Fibroblast of skin of back (primary cell): ENCODE data around the gene CUTA.

Source experiments
- DNase-seq: peaks from one replicate; pipeline ENCODE4 v3.0.0-alpha.2; 2013

Gene CUTA

GRCh38 chr6:33438978-33439594, 21.2 kb upstream of the CUTA start:
- no peak for DNase-seq

DNA sequence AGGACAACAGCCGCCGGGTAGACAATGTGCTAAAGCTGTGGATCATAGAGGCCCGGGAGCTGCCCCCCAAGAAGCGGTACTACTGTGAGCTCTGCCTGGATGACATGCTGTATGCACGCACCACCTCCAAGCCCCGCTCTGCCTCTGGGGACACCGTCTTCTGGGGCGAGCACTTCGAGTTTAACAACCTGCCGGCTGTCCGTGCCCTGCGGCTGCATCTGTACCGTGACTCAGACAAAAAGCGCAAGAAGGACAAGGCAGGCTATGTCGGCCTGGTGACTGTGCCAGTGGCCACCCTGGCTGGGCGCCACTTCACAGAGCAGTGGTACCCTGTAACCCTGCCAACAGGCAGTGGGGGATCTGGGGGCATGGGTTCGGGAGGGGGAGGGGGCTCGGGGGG, 19.8 kb upstream of the CUTA start:
- DNase-seq = no peak

GRCh38 chr6:33434961-33435360, 17.1 kb upstream of the CUTA start:
- no peak for DNase-seq

- DNase-seq = peak; percentile 69
Measured at GRCh38 chr6:33433544-33434191, 15.8 kb upstream of the CUTA start.

DNA sequence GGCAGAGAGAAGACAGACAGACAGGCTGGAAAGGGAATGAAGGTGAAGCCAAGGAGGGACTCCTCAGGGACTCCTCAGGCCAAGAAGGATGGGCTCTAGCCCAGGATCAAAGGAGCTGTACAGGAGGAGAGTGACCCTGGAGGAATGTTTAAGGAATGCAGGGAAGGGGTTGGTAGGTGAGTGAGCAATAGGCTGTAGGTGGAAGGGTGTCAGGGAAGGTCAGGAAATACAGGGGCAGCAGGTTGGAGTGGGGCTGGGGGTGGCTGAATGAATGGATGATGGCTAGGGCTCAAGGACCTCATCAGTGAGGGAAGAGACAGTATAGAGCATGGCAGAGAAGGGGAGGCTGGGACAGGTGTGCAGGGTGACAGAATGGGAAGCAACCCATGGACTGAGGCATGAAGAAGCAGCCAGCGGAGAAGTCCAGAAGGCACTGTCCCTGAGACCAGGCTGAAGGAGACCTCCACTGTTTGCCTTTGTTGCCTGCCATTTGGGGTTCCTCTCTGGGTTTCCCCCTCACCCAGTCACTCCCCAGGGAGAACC, 15.2 kb upstream of the CUTA start:
- DNase-seq = no peak

GRCh38 chr6:33432546-33432945, 14.6 kb upstream of the CUTA start:
- DNase-seq = no peak

GRCh38 chr6:33431880-33432541, 14.1 kb upstream of the CUTA start:
- no peak for DNase-seq

GRCh38 chr6:33430991-33431879, 13.3 kb upstream of the CUTA start:
- DNase-seq = peak; percentile 68

- DNase-seq = no peak
Measured at GRCh38 chr6:33430334-33430733, 12.4 kb upstream of the CUTA start.

DNA sequence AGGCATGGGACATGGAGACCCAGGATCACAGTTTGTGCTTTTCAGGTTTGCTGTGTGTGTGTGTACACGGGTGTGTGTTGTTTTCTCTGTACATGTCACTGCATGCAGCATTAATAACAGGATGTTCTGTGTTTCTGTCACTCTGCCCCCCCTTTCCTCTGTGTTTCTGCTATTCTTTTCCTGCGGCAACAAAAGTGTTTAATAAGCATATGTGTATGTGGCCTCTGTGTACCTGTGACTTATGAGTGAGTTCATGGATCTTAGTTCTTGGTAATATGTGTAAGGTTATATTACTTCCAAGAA, 11.8 kb upstream of the CUTA start:
- DNase-seq = no peak

DNA sequence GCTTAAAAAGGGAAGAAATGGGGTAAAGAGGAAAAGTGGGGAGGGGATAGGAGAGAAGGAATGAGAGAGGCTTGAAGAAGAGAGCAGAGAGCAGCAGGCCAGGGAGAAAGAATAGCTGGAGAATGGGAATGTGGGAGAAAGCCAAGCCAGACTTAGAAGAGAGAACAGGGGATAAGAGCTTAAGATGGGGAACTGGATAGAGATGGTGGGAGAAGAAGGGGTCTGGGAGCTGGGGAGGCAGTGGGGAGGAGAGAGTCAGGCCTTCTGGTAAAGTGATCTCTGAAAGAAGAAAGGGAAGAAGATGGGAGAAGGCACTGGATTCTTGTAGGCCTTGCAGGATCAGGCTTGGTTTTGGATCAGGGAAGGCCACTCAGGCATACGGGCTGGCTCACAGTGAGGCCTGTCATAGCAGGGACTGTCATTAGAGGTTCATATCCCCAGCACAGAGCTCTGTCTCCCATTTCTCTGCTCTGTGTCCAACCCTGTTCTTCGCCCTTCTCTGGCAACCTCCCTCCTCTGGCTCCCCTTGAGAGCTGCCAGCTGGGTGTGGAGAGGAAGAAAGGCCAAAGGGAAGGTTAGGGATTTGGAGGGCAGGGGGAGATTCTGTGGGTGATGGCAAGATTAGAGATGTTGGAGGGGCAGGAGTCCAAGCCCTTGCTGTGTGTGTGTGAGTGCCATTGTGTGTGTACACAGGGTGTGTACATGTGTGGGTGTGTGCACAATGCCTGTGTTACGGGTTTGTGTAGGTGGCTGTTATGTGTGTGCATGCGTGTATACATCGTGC, 11.3 kb upstream of the CUTA start:
- no peak for DNase-seq

- DNase-seq = no peak
Measured at GRCh38 chr6:33428224-33428965, 10.5 kb upstream of the CUTA start.

DNA sequence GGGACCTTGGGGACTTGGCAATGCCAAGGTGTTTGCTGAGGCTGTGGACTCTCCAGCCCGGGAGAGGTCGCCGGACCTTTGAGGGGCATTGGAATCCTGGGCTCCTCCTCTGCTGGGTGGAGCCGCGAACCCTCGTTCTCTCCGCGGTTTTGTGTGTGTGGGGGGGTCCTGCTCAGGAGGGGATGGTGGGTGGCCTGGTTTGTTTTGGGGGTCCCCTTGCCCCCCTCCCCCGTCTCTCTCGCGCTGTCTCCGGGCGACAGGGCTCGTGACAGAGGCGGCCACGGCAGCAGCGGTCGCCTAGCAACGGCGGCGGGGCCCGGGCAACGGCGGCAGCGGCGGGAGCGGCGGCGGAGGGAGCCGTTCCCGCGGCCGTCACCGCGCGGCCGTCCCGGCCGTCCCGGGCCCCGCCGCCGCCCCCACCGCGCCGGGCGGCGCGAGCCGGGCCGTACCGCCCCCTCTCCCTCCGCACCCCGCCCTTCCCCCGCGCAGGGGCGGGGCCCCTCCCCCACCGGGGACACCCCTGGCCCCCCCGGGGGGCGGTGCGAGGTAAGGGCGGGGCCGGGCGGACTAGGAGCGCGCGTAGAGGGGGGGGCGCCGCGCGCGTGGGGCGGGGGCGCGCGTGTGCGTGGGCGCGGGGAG, 9.8 kb upstream of the CUTA start:
- DNase-seq = no peak

GRCh38 chr6:33426590-33427511, 8.9 kb upstream of the CUTA start:
- no peak for DNase-seq

- DNase-seq = peak; percentile 89
Measured at GRCh38 chr6:33425668-33426577, 8.0 kb upstream of the CUTA start.

DNA sequence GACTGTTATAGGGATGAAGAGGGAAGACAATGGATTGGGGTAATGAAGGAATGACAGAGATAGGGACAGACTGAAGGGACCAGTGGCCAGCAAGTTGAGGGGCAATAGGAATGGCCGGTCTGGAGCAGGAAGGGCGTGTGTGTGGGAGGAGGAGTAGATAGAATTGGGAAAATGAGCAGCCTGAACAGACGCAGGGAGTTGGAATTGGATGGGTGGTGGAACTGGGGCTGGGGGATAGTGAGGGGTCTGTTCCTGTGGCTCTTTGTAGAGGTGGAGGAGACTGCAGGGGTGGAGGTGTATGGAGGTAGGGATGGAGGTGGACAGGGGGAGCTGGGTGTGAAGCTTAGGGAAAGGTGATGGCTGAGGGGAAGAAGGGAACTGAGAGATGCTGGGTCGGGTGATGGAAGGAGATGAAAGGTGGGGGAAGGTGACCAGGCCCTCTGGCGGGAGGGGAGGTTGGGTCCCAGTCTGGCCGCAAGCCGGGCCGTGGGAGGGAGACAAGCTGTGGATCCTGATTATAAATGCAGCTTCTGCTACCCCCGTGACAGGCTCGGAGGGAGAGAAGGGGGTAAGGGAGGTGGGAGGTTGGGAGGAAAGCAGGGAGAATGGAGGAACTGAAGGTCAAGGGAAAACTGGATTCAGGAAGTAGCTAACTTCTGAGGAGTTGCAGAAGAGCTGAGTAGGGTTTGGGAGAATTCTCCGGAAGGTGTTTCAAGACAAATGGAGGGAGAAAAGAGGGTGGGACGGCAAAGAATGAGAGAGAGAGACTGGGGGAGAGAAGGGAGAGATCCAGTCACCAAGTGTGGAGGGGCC, 7.2 kb upstream of the CUTA start:
- no peak for DNase-seq

DNA sequence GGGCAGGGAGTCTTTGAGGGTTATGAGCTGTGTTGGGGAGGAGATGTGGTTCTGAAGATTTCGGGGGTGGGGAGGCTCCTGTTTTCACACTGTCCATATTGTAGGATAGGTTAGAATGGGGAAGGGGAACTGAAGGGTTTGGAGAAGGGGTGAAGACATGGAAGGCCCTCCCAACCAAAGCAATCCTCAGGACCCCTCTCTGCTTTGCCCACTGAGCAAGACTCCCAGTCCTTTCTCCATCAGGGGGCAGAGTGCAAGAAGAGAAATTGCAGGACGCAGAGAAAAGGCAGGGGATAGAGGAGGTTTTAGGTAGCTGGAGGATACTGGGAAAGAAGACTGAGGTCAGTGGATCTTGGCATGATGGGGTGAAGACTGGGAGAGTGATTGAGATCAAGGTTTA, 5.9 kb upstream of the CUTA start:
- DNase-seq = no peak

DNA sequence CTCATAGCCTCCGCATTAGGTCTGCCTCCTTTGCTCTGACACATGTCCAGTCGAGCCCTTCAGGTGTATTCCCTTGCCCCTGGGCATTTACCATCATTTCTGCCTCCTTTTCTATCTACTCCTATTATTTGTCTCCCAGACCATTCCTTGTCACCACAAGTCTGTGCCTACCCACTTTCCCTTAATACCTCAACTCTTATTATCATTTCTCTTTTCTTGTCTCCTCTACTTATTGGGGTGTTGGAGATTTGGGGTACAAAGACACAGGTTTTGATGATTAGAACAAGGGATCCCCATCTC, 3.4 kb upstream of the CUTA start:
- DNase-seq = no peak
